Lower lobe of right lung (tissue), 2 donors: Measurements from ENCODE around the gene TASL. TPM values are rescaled to one million over a fixed set of nuclear protein-coding genes. Genes with fewer than 3 reads are reported as not detected.

Experiments used
- ATAC-seq, 2 donors: fragments of 200-7000 bp; cut with Tn5 transposase; one replicate each; pipeline ENCODE4 v1.9.1; 2020 to 2022; ENCODE audit warnings: mild to moderate bottlenecking in 2 of 2, moderate library complexity in 2 of 2
- DNase-seq: peaks from one replicate; pipeline ENCODE4 v3.0.0-alpha.2; 2020
- H3K27ac ChIP-seq: fragments of 200-600 bp; one replicate; pipeline ENCODE4 v1.8.0; 2022
- H3K27me3 ChIP-seq: fragments of 200-600 bp; one replicate; pipeline ENCODE4 v1.8.0; 2022; ENCODE audit warnings: low read depth
- H3K36me3 ChIP-seq: fragments of 200-600 bp; one replicate; pipeline ENCODE4 v1.8.0; 2022; ENCODE audit warnings: mild to moderate bottlenecking
- H3K4me1 ChIP-seq: fragments of 200-600 bp; one replicate; pipeline ENCODE4 v1.8.0; 2022
- H3K4me3 ChIP-seq: fragments of 200-600 bp; one replicate; pipeline ENCODE4 v1.8.0; 2022; ENCODE audit warnings: mild to moderate bottlenecking
- H3K9me3 ChIP-seq: fragments of 200-600 bp; one replicate; pipeline ENCODE4 v1.8.0; 2022
- intact Hi-C: fragments of 100-400 bp; cut with DNase I; formaldehyde crosslinking; loops from one replicate; pipeline ENCODE4 v1.11.0; 2022
- total RNA-seq: library from RNA; stranded (reverse); fragmentation: NEBNext Ultra II Directional; extraction: Animal tissue kit (Norgen Biotek cat#: 25700); gene quantifications from one replicate; pipeline ENCODE4 v1.2.1, GENCODE V29; 2021
- TF ChIP-seq, protein P1 (sequence below): fragments of 200-600 bp; IDR thresholded peaks from one replicate; pipeline ENCODE4 v1.8.0; 2022; ENCODE audit warnings: antibody characterized with exemption, mild to moderate bottlenecking
- donor health status: DM: no; HTN: yes; CAD: no; lungs with severe emphysema.

Gene TASL
- total RNA-seq, 1 donor from 2014 or later: 8.0 TPM

GRCh38 chrX:30586516-30586915 is 8.9 kb upstream of the TASL start:
- DNase-seq (no peak), ATAC-seq (no peak)
- intact Hi-C loops: no loop called here
- no peak overlapping the region for H3K4me3 ChIP-seq
- H3K9me3 ChIP-seq: no peaks in the 10 kb centered on the region
- H3K36me3 ChIP-seq: no peaks in the 10 kb centered on the region
- no peaks in the 10 kb centered on the region for H3K27me3 ChIP-seq
- TF ChIP-seq, protein P1, sequence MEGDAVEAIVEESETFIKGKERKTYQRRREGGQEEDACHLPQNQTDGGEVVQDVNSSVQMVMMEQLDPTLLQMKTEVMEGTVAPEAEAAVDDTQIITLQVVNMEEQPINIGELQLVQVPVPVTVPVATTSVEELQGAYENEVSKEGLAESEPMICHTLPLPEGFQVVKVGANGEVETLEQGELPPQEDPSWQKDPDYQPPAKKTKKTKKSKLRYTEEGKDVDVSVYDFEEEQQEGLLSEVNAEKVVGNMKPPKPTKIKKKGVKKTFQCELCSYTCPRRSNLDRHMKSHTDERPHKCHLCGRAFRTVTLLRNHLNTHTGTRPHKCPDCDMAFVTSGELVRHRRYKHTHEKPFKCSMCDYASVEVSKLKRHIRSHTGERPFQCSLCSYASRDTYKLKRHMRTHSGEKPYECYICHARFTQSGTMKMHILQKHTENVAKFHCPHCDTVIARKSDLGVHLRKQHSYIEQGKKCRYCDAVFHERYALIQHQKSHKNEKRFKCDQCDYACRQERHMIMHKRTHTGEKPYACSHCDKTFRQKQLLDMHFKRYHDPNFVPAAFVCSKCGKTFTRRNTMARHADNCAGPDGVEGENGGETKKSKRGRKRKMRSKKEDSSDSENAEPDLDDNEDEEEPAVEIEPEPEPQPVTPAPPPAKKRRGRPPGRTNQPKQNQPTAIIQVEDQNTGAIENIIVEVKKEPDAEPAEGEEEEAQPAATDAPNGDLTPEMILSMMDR: no peak
- H3K27ac ChIP-seq: no peak overlapping the region
- no peaks in the 10 kb centered on the region for H3K4me1 ChIP-seq

GRCh38 chrX:30582664-30583063 is 5.1 kb upstream of the TASL start:
- Histone ChIP-seq H3K9me3 (no peaks in the 10 kb centered on the region), H3K4me3 (no peak overlapping the region), H3K27me3 (no peaks in the 10 kb centered on the region), H3K36me3 (no peaks in the 10 kb centered on the region), H3K27ac (no peak overlapping the region), H3K4me1 (no peaks in the 10 kb centered on the region)
- intact Hi-C loops: no loop called here
- ATAC-seq: no peak
- DNase-seq: no peak
- TF ChIP-seq, protein P1: no peak

DNA sequence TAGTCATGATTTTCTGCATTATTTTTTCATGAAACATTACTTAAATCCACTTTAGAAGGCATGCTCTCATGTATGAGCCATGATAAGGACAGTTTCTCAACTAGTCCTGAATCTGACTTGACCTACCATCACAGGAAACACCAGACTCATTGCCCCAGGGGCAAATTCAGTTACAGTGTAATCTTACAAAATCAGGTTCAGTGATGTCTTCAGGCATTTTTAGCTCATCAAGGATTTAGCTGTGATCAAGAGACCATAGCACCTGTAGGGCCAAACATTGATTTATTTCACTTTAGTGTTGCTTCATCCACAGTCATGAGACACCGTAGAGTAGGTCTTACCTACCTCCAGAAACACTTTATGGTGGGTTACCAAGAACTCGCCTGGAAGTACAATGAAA is 3.1 kb upstream of the TASL start:
- TF ChIP-seq, protein P1: no peak
- H3K27me3 ChIP-seq: no peaks in the 10 kb centered on the region
- H3K9me3 ChIP-seq: no peaks in the 10 kb centered on the region
- no peak overlapping the region for H3K27ac ChIP-seq
- intact Hi-C loops: no loop called here
- H3K36me3 ChIP-seq: no peaks in the 10 kb centered on the region
- ATAC-seq (no peak), DNase-seq (no peak)
- H3K4me1 ChIP-seq: no peaks in the 10 kb centered on the region
- no peak overlapping the region for H3K4me3 ChIP-seq

DNA sequence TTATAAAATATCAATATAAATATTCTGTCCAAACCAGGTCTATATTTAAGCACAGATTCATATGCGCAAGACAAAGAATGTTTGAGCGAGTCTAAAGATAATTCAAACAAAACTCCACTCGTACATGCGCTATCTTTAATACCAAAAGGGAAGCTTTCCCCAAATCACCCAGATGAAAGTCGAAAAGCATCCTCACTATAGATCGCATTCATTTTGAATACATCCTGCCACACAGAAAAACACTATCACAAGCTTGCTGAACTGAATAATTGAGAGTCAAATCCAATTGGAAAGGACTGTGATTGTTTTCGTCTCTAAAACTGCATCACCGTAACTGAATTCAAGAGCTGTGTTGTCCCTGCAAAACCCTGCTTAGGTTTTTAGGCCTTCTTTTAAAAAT is 685 bp downstream of the TASL start:
- Histone ChIP-seq H3K4me1 (no peaks in the 10 kb centered on the region), H3K36me3 (no peaks in the 10 kb centered on the region), H3K4me3 (peak overlapping the region; percentile 32), H3K27me3 (no peaks in the 10 kb centered on the region), H3K9me3 (no peaks in the 10 kb centered on the region), H3K27ac (peak overlapping the region; percentile 71)
- DNase-seq (no peak), ATAC-seq (no peak)
- intact Hi-C loops: no loop called here
- TF ChIP-seq, protein P1: no peak

DNA sequence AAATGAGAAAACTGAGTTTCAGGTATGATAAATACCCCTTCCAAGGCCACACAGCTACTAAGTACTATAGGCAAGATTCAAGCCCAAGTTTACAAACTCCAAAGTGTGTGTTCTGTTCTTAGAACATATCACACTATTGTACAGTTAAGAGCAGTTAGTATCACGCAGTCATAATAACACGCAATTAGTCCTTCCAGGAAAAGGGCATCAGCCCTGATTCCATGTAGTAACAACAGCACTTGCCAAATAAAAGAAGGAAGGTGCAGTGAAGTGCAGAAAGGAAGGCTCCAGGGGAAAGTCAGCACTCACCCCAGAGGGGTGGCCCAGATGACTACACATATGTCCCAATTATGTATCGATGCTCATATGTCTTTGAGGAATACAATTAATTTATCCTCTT is 4.4 kb downstream of the TASL start:
- TF ChIP-seq, protein P1: no peak
- ATAC-seq: no peak
- intact Hi-C loops: no loop called here
- Histone ChIP-seq H3K4me3 (no peak overlapping the region), H3K9me3 (no peaks in the 10 kb centered on the region), H3K36me3 (no peaks in the 10 kb centered on the region), H3K4me1 (no peaks in the 10 kb centered on the region), H3K27ac (no peak overlapping the region), H3K27me3 (no peaks in the 10 kb centered on the region)
- no peak for DNase-seq

- Histone ChIP-seq H3K27me3 (no peaks in the 10 kb centered on the region), H3K27ac (no peak overlapping the region), H3K9me3 (no peaks in the 10 kb centered on the region), H3K4me3 (no peak overlapping the region), H3K36me3 (no peaks in the 10 kb centered on the region), H3K4me1 (no peaks in the 10 kb centered on the region)
- ATAC-seq (no peak), DNase-seq (no peak)
- intact Hi-C loops: no loop called here
- TF ChIP-seq, protein P1: no peak
Observed at GRCh38 chrX:30572678-30573077, 4.9 kb downstream of the TASL start.
